ENCODE data around the gene PRLH. TPM values are rescaled to one million over a fixed set of nuclear protein-coding genes. Genes with fewer than 3 reads are reported as not detected.

The PRLH gene
- total and polyA plus RNA-seq, 2 of the 13 experiments (the other 11 are each of a cell fraction or from before 2014, with no cell fraction given) = not detected

DNA sequence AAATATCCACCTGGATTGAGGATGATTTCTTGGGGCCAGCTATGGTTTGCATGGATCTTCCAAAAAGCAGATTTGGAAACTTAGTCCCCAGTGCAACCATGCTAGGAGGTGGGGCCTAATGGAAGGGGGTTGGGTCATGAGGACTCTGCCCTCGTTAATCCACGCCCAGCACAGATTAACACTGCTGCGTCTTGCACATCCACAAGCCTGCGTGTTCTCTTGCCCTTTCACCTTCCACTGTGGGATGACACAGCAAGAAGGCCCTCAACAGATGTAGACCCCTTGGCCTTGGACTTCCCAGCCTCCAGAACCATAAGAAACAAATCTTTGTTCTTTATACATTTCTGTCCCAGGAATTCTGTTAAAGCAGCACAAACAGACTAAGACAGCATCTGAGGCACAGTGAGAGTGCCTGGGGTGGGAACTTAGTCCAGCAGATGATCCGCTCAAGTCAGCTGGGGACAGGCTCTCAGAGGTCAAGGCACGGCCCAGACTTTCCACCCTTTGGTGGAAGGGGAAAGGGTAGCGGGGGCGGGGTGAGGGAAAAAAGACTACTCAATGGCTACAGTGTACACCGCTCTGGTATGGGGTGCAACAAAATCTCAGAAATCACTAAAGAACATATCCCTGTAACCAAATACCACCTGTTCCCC is 21.8 kb downstream of the PRLH start (continued):
- no peak for TF ChIP-seq ZNF501 (CRISPR knock-in tag; IDR thresholded peaks at IDR 0.05)
- TF ChIP-seq, protein P1, sequence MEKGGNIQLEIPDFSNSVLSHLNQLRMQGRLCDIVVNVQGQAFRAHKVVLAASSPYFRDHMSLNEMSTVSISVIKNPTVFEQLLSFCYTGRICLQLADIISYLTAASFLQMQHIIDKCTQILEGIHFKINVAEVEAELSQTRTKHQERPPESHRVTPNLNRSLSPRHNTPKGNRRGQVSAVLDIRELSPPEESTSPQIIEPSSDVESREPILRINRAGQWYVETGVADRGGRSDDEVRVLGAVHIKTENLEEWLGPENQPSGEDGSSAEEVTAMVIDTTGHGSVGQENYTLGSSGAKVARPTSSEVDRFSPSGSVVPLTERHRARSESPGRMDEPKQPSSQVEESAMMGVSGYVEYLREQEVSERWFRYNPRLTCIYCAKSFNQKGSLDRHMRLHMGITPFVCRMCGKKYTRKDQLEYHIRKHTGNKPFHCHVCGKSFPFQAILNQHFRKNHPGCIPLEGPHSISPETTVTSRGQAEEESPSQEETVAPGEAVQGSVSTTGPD (CRISPR knock-in tag; IDR thresholded peaks at IDR 0.05) = no peak
- no peak for TF ChIP-seq ZIK1 (CRISPR knock-in tag; IDR thresholded peaks at IDR 0.05; ENCODE audit: borderline replicate concordance, low read depth)
- TF ChIP-seq PITX1 (CRISPR knock-in tag; IDR thresholded peaks at IDR 0.05) = 0 out of 2 replicates have a peak, but pooled peaks have one; percentile 30
- TF ChIP-seq, protein P2, sequence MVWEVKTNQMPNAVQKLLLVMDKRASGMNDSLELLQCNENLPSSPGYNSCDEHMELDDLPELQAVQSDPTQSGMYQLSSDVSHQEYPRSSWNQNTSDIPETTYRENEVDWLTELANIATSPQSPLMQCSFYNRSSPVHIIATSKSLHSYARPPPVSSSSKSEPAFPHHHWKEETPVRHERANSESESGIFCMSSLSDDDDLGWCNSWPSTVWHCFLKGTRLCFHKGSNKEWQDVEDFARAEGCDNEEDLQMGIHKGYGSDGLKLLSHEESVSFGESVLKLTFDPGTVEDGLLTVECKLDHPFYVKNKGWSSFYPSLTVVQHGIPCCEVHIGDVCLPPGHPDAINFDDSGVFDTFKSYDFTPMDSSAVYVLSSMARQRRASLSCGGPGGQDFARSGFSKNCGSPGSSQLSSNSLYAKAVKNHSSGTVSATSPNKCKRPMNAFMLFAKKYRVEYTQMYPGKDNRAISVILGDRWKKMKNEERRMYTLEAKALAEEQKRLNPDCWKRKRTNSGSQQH (CRISPR knock-in tag; IDR thresholded peaks at IDR 0.05; ENCODE audit: low read depth) = peak; percentile 24; the same call in 1 of the 2 replicates
- TF ChIP-seq, protein P3, sequence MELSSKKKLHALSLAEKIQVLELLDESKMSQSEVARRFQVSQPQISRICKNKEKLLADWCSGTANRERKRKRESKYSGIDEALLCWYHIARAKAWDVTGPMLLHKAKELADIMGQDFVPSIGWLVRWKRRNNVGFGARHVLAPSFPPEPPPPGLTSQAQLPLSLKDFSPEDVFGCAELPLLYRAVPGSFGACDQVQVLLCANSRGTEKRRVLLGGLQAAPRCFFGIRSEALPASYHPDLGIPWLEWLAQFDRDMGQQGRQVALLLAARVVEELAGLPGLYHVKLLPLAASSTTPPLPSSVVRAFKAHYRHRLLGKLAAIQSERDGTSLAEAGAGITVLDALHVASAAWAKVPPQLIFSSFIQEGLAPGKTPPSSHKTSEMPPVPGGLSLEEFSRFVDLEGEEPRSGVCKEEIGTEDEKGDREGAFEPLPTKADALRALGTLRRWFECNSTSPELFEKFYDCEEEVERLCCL (CRISPR knock-in tag; IDR thresholded peaks at IDR 0.05; ENCODE audit: borderline replicate concordance) = no peak
- TF ChIP-seq, protein P4, sequence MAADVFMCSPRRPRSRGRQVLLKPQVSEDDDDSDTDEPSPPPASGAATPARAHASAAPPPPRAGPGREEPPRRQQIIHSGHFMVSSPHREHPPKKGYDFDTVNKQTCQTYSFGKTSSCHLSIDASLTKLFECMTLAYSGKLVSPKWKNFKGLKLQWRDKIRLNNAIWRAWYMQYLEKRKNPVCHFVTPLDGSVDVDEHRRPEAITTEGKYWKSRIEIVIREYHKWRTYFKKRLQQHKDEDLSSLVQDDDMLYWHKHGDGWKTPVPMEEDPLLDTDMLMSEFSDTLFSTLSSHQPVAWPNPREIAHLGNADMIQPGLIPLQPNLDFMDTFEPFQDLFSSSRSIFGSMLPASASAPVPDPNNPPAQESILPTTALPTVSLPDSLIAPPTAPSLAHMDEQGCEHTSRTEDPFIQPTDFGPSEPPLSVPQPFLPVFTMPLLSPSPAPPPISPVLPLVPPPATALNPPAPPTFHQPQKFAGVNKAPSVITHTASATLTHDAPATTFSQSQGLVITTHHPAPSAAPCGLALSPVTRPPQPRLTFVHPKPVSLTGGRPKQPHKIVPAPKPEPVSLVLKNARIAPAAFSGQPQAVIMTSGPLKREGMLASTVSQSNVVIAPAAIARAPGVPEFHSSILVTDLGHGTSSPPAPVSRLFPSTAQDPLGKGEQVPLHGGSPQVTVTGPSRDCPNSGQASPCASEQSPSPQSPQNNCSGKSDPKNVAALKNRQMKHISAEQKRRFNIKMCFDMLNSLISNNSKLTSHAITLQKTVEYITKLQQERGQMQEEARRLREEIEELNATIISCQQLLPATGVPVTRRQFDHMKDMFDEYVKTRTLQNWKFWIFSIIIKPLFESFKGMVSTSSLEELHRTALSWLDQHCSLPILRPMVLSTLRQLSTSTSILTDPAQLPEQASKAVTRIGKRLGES (CRISPR knock-in tag; IDR thresholded peaks at IDR 0.05; ENCODE audit: borderline replicate concordance) = no peak
- TF ChIP-seq ISL2 (CRISPR knock-in tag; IDR thresholded peaks at IDR 0.05) = 0 out of 2 replicates have a peak, but pooled peaks have one; percentile 22
- TF ChIP-seq ZNF564 (CRISPR knock-in tag; IDR thresholded peaks at IDR 0.05) = peak; percentile 99
- TF ChIP-seq, protein P5, sequence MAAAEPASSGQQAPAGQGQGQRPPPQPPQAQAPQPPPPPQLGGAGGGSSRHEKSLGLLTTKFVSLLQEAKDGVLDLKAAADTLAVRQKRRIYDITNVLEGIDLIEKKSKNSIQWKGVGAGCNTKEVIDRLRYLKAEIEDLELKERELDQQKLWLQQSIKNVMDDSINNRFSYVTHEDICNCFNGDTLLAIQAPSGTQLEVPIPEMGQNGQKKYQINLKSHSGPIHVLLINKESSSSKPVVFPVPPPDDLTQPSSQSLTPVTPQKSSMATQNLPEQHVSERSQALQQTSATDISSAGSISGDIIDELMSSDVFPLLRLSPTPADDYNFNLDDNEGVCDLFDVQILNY (CRISPR knock-in tag; conservative IDR thresholded peaks at IDR 0.05) = no peak
- TF ChIP-seq ZNF510 (CRISPR knock-in tag; IDR thresholded peaks at IDR 0.05; ENCODE audit: low read depth) = no peak
- no peak for TF ChIP-seq SAFB2 (CRISPR knock-in tag; IDR thresholded peaks at IDR 0.05; ENCODE audit: borderline replicate concordance, low read depth)
- peak; percentile 52; the same call in 1 of the 2 replicates for TF ChIP-seq MED1 (CRISPR knock-in tag; IDR thresholded peaks at IDR 0.05)
- TF ChIP-seq HOXA3 (CRISPR knock-in tag; IDR thresholded peaks at IDR 0.05) = 0 out of 2 replicates have a peak, but pooled peaks have one; percentile 22
- TF ChIP-seq SMAD1 (CRISPR knock-in tag; IDR thresholded peaks at IDR 0.05; ENCODE audit: borderline replicate concordance, low read depth) = no peak
- TF ChIP-seq, protein P6, sequence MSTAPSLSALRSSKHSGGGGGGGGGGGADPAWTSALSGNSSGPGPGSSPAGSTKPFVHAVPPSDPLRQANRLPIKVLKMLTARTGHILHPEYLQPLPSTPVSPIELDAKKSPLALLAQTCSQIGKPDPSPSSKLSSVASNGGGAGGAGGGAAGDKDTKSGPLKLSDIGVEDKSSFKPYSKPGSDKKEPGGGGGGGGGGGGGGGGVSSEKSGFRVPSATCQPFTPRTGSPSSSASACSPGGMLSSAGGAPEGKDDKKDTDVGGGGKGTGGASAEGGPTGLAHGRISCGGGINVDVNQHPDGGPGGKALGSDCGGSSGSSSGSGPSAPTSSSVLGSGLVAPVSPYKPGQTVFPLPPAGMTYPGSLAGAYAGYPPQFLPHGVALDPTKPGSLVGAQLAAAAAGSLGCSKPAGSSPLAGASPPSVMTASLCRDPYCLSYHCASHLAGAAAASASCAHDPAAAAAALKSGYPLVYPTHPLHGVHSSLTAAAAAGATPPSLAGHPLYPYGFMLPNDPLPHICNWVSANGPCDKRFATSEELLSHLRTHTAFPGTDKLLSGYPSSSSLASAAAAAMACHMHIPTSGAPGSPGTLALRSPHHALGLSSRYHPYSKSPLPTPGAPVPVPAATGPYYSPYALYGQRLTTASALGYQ (CRISPR knock-in tag; IDR thresholded peaks at IDR 0.05) = 0 out of 2 replicates have a peak, but pooled peaks have one; percentile 25
- TF ChIP-seq ZFP90 (CRISPR knock-in tag; IDR thresholded peaks at IDR 0.05; ENCODE audit: borderline replicate concordance) = 0 out of 2 replicates have a peak, but pooled peaks have one; percentile 28
- TF ChIP-seq MYC (CRISPR knock-in tag; IDR thresholded peaks at IDR 0.05; ENCODE audit: borderline replicate concordance) = 0 out of 2 replicates have a peak, but pooled peaks have one; percentile 21
